22Rv1 (cell line): Measurements from ENCODE around the gene C1QA.

ENCODE experiments used
- CTCF ChIP-seq: fragments of 450-650 bp; IDR thresholded peaks from 2 replicates; pipeline ENCODE4 v1.5.1; 2017; ENCODE audit warnings: mild to moderate bottlenecking
- ZFX ChIP-seq: fragments of 450-650 bp; IDR thresholded peaks from 2 replicates; pipeline ENCODE4 v1.6.1; 2017; ENCODE audit warnings: antibody characterized with exemption, borderline replicate concordance

GRCh38 chr1:22645931-22646330, 9.5 kb downstream of the C1QA start:
- no peak for TF ChIP-seq CTCF
- no peak for TF ChIP-seq ZFX
